Choroid plexus epithelial cell (primary cell): ENCODE data around the gene UBE2H.
A peak's percentile ranks its signal among the peaks of the same experiment; 100 is the strongest.

ENCODE experiments used
- DNase-seq: peaks from one replicate; pipeline ENCODE4 v3.0.0-alpha.2; 2010; ENCODE audit warnings: low read depth
- H3K4me3 ChIP-seq: 2 replicates; pipeline ENCODE4 v1.5.1; 2011; ENCODE audit warnings: low read depth, mild to moderate bottlenecking, control low read depth, low read length, moderate library complexity
- CTCF ChIP-seq: conservative IDR thresholded peaks from 2 replicates; pipeline ENCODE4 v1.5.1; 2011; ENCODE audit warnings: low read depth, mild to moderate bottlenecking, control low read depth, inconsistent platforms, low read length, moderate library complexity

UBE2H gene

GRCh38 chr7:129952653-129953560, at the start of gene UBE2H:
UBE2H (minus strand) TSS chr7:129952960; CDS start chr7:129952555, 405 bp downstream.
- no peak for TF ChIP-seq CTCF

GRCh38 chr7:129998446-129998845, 45.7 kb upstream of the UBE2H start:
- H3K4me3 ChIP-seq, result no peak overlapping the region
- DNase-seq, result no peak
- TF ChIP-seq CTCF, result no peak

More at GRCh38 chr7:129952653-129953560, at the start of gene UBE2H:
- peak within 1 kb of the TSS; percentile 85 for H3K4me3 ChIP-seq
- peak; percentile 95 for DNase-seq

GRCh38 chr7:129997285-129997684, 44.5 kb upstream of the UBE2H start:
- no peak for DNase-seq
- no peak for TF ChIP-seq CTCF
- no peak overlapping the region for H3K4me3 ChIP-seq

GRCh38 chr7:129993275-129993674, 40.5 kb upstream of the UBE2H start:
- peak; percentile 53 for TF ChIP-seq CTCF
- H3K4me3 ChIP-seq, result no peak overlapping the region
- DNase-seq, result peak; percentile 71

GRCh38 chr7:129990403-129991192, 37.8 kb upstream of the UBE2H start:
- no peak overlapping the region for H3K4me3 ChIP-seq
- TF ChIP-seq CTCF, result no peak
- DNase-seq, result peak; percentile 40

- no peak for TF ChIP-seq CTCF
- no peak overlapping the region for H3K4me3 ChIP-seq
- DNase-seq, result no peak
Measured at GRCh38 chr7:129989466-129989865, 36.7 kb upstream of the UBE2H start.
